Stimulated activated CD8-positive, alpha-beta memory T cell treated with anti-CD3 and anti-CD28 coated beads, Interleukin-12 subunit alpha, Interleukin-12 subunit beta, amount 100 ng/mL, for 4 hours (primary cell): ENCODE results near the gene RUBCN.
A peak's percentile ranks its signal among the peaks of the same experiment; 100 is the strongest.
"Not testable (repeated sequence)": the region's sequence is repeated elsewhere in the genome, so short reads cannot be mapped to it uniquely, and the experiment has no call there.

ENCODE experiments used
- DNase-seq: peaks from one replicate; pipeline ENCODE4 v3.0.0-alpha.2; 2020; ENCODE audit warnings: low read depth

The RUBCN gene

GRCh38 chr3:197734667-197735318 lies 1.9 kb downstream of the RUBCN start:
- DNase-seq, result no peak

GRCh38 chr3:197733042-197733441 lies 3.7 kb downstream of the RUBCN start:
- DNase-seq, result no peak

- DNase-seq, result not testable (repeated sequence)
Measured at GRCh38 chr3:197731483-197731882, 5.2 kb downstream of the RUBCN start.

- not testable (repeated sequence) for DNase-seq
Measured at GRCh38 chr3:197730770-197731169, 5.9 kb downstream of the RUBCN start.

GRCh38 chr3:197730200-197730599 lies 6.5 kb downstream of the RUBCN start:
- no peak for DNase-seq

- DNase-seq, result no peak
Measured at GRCh38 chr3:197728487-197728886, 8.2 kb downstream of the RUBCN start.

- DNase-seq, result not testable (repeated sequence)
Measured at GRCh38 chr3:197727878-197728277, 8.8 kb downstream of the RUBCN start.

GRCh38 chr3:197722734-197723133 lies 14.0 kb downstream of the RUBCN start:
- DNase-seq, result no peak

GRCh38 chr3:197720694-197721093 lies 16.0 kb downstream of the RUBCN start:
- no peak for DNase-seq

- no peak for DNase-seq
Measured at GRCh38 chr3:197718891-197719290, 17.8 kb downstream of the RUBCN start.

GRCh38 chr3:197714251-197714650 lies 22.5 kb downstream of the RUBCN start:
- DNase-seq, result no peak

- DNase-seq, result no peak
Measured at GRCh38 chr3:197713477-197713822, 23.3 kb downstream of the RUBCN start.

- DNase-seq, result peak; percentile 72
Measured at GRCh38 chr3:197711973-197712707, 24.6 kb downstream of the RUBCN start.

- not testable (repeated sequence) for DNase-seq
Measured at GRCh38 chr3:197710965-197711364, 25.7 kb downstream of the RUBCN start.

GRCh38 chr3:197709135-197709534 lies 27.6 kb downstream of the RUBCN start:
- no peak for DNase-seq

GRCh38 chr3:197706658-197707057 lies 30.0 kb downstream of the RUBCN start:
- no peak for DNase-seq

- no peak for DNase-seq
Measured at GRCh38 chr3:197701841-197702240, 34.9 kb downstream of the RUBCN start.

- DNase-seq, result no peak
Measured at GRCh38 chr3:197700095-197700494, 36.6 kb downstream of the RUBCN start.

GRCh38 chr3:197697355-197697754 lies 39.3 kb downstream of the RUBCN start:
- no peak for DNase-seq

- no peak for DNase-seq
Measured at GRCh38 chr3:197694251-197694650, 42.5 kb downstream of the RUBCN start.

GRCh38 chr3:197692641-197693040 lies 44.1 kb downstream of the RUBCN start:
- DNase-seq, result no peak

- no peak for DNase-seq
Measured at GRCh38 chr3:197690754-197691153, 46.0 kb downstream of the RUBCN start.

GRCh38 chr3:197687570-197687969 lies 49.1 kb downstream of the RUBCN start:
- DNase-seq, result no peak

GRCh38 chr3:197686899-197687298 lies 49.8 kb downstream of the RUBCN start:
- DNase-seq, result no peak
